ENCODE results near the gene MPRIP.

Gene MPRIP

DNA sequence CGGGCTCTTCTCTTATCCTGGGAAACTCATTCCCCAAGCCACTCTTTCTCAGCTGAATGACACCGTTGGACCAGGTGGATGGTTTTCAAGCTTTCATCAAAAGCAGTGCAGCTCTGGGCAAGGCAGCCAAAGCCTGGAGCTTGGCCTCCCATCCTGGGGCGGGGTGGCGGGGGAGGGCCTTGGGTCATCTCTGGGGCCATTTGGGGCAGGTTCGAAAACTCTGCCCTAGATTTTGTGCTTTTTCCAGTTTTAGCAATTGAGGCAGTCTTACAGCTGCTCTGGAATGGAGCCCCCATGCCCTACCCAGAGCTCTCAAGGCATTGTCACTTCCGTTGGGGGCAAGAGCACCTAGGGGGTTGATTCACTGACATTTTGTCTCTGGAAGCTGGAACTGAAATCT is 9.1 kb downstream of the MPRIP start:
- no peak for DNase-seq (ENCODE audit: low read depth)

DNA sequence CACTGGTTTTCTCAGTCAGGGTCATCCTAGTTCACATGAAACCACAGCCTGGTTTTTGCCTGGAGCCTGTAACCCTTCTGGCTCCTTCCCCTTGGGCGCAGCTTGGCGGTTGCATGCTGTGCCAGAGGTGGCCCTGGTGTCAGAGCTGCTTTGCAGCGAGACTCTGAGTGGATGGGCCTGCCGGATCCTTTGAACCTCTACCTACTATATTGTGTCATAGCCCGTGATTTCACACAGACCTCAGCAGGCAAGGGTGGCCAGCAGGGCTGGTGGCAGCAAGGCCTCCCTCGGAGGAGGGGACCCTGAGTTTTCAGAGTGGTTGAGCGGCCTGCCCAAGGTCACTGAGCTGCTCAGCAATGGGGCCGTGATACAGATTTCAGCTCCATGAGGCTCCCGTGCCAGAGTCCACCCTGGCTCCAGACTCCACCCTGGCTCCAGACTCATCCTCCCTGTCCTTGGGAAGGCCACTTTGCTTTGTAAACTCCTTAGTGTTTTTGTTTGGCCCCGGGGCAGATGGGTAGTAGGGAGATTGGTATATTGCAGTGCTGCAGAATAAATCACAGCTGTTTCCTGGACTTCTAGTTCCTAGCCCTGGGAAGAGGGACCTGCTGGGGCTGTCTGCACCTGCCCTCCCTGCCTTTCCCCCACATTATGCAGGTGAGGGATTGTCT is 9.7 kb downstream of the MPRIP start:
- DNase-seq (ENCODE audit: low read depth), result no peak

DNA sequence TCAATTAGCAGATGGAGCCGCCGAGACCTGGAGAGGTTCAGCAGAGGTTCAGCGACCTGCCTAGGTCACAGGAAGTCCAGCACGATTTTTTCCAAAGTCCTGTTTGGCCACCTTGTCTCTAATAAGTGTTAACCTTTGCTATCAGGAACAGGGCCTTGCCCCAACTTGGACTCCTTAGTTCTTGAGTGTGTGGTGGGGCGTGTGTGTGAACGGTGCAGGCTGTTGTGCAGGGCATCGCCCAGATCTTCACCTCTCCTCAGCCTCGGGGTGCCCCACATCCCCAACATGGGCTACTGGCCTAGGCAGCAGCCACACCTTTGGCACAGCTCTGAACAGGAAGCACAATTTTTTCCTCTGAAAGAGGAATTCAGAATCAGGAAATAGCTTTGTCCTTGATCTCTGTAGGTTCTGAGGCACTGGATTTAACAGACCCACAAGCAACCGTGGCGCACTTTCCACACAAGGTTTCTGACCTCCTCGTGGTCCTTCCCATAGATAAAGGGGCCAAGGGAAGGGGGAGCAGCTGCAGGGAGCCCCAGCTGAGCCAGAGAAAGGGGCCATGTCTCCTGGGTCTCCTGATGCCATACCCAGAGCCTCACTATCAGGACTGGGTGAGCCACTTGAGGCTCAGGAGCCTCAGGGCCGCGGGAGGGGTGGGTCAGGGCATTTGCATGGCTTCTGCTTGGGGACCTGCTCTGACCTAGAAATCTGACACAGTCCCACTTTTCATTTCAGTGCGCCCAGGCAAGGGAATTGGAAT is 10.4 kb downstream of the MPRIP start:
- no peak for DNase-seq (ENCODE audit: low read depth)

DNA sequence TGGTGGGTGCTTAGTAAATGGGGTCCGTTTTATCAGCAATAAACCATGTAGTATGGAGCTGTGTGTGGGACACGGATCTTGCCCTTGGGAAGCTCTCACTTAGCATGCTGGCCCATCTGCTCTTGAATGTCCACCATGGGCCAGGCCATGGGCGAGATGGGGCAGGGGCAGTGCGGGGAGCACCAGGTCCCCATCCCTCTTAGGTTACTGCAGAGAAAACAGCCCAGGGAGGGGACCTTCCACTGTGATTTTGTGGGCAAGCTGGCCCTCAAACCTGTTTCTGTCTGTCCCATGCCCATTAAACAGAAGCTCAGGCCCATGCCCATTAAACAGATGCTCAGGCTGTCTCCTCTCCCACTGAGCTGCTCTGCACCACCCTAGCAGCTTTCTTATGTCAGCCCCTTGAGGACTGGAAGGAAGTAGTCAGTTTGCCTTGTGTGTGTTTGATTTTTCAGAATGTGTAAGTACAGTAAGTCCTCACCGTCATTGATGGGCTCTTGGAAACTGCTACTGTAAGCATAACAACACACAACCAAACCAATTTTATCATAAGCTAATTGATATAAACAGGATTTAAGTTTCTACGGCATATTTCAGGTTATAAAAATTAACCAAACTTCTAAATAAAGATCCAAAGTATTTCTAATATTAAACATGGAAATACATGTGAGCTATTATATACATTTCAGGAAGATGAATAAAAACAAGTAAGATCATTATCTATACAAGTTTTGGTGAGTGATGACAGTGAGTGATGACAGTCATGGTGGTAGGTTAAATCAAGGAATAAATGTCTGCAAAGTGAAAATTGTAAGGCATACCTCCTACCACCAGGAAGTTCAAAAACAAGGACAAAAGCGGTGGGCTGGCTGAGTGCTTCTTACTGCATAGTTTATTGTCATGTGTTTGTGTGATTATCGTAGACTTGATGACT is 11.5 kb downstream of the MPRIP start:
- DNase-seq (ENCODE audit: low read depth), result no peak

DNA sequence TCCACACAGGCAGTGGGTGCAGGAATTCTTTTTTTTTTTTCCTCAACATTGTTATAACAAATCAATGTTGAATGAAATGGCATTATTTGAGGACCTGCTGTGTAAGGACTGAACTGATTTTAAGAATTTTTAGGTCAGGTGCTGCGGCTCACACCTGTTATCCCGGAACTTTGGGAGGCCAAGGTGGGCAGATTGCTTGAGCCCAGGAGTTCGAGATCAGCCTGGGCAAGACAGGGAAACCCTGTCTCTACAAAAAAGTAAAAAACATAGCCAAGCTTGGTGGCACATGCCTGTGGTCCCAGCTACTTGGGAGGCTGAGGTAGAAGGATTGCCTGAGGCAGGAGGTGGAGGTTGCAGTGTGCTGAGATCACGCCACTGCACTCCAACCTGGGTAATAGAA is 12.4 kb downstream of the MPRIP start:
- no peak for DNase-seq (ENCODE audit: low read depth)

DNA sequence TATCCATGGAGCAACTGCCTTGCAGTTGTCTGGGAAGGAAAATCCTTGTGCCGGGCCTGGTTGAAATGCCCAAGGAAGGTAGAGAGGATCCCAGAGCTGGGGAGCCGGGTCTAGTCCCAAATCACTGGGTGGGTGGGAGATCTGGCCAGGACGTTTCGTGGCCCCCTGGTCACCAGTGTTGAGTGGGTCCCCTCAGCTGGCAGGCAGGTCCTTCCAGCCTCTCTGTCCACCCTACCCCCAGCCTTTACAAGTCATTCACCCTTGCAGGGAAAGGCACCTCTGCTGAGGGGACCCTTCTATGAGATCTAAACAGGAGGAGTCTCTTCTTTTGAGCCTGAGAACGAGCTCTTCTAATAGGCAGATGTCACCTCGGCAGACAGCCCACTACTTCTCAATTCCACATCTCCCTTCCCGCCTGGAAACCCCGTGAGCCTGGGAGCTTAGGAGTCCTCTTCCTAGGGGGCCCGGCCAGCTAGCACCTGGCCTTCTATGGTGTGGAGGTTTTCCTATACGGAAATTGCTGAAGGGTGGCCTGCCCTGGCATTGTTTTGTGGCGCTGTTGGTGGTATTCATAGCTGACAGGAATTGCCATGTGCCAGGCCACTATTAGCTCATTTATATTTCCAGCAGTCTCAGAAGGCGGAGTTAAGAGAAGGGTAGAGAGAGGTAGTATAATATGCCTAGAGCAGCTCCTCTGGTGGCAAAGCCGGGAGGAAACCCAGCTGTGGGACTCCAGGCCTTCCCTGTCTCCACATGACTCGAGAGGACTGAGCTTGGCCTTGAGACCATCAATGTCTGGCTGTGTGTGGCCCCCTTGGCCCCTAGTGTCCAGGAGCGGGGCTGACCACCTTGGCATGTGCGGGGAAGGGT is 13.3 kb downstream of the MPRIP start:
- no peak for DNase-seq (ENCODE audit: low read depth)

DNA sequence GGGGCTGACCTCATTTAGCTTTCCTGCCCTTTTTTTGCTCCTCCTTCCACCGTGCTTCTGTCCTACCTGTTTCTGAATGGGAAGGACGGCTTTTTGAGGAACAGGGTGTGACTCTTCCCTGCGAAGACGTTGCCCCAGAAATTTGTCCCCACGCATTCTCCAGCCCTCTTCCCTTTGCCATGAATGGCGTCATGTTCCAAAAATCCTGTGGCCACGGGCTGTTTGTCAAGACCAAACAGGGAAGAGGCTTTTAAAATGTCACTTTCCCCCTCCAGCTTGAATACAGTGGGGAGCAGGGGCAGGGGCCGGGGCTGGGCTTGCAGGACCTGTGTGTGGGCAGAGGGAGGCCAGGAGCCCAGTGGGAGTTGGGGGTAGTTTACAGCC is 13.9 kb downstream of the MPRIP start:
- no peak for DNase-seq (ENCODE audit: low read depth)

DNA sequence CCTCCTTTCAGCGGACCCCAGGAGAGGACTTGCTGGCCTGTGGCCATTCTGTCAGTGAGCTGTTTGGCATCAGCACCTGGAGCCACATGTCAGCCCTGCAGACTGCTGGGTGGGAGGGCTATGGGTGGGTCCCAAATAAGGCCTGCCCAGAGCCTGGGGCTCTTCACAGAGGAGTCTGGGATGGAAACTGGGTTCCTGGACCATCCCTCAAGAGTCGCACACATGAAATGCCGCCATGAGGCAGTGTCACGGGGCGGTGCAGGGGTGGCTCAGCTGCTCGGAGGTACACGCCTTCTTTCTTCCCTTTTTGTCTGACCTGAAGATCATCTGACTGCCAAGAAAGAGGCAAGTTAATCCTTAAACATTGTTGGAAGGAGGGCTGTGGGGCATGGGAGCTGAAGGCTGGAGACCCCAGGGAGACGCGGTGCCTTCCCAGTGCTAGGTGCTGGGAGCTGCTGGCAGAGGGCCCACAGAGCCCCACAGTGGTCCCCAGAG is 14.8 kb downstream of the MPRIP start:
- no peak for DNase-seq (ENCODE audit: low read depth)

DNA sequence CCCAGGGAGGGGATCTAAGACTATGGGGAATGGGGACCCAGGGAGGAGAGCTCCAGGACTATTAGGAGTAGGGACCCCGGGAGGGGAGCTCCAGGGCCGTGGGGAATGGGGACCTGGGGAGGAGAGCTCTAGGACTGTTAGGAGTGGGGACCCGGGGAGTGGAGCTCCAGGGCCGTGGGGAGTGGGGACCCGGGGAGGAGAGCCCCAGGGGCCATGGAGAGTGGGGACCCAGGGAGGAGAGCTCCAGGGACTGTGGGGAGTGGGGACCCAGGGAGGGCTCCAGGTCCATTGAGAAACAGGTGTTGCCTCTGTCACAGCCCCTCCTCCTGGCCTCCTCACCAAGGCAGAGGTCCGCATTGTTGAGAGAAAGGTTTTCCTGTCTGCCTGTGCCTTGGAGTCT is 16.0 kb downstream of the MPRIP start:
- no peak for DNase-seq (ENCODE audit: low read depth)

DNA sequence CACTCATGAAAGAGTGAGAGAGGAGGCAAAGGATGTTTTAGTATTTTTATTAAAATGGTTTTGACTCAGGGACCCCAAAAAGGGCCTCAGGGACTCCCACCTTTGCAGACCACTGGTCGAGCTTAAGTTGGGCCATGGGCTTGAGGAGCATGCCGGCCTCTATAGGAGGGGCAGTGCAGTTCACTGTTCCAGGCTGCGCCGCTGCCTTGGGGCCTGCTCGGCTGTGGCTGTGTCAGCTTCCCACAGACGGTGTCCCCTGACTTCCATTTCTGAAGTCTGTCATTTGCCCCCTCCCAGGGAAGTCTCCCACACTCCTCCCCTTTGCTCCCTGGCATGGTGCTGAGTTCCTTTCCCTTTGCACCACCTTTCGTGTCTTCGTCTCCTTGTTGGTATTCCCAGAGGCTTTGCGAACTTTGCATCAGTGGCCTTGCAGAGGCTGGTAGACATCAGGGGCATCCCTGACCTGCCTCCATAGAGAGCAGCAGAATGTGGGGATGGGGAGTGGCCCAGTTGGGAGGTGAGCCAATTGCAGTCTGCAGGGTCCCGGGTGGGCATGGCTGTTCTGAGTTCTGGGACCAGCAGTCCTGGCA is 17.1 kb downstream of the MPRIP start:
- no peak for DNase-seq (ENCODE audit: low read depth)

DNA sequence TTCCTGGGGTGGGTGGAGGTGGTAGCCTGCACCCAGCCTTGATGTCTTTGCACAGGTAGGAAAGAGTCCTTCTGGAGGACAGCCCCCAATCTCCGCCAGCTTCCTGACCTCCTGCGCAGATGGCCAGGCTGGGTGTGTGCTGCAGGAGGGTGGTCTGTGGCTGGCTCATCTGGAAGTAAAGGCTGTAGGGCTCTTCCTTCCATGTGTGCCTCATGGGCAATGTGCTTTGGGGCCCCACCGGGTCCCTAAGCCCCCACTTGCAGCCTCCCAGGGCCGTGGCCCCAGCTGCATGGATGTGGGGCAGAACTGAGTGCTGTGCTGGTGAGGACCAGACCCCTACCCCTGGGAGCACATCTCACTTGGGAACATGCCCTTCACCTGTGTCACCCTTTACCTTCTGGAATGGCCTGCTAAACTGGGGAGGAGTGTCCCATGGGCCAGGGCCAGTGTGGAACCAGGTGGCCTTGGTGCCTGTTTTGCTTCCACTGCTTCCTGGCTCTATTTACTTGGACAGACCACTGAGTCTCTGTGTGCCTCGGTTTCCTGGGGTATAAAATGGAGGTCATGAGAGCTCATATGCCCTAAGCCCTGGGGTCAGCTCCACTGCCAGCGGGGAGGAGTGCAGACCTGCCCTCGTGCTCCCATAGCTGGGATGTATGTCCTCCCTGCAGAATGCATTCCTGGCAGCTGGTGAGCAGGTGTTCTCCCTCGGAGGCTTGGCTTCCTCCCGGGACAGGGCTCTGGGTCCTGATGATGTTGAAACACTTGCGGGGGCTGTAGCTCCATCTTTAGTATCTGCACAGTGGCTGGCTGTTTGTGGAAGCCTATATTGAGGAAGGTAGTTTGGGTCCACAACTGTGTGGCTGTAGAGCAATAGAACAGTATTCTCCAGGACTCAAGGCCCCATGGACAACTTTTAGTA is 18.0 kb downstream of the MPRIP start:
- DNase-seq (ENCODE audit: low read depth), result no peak

DNA sequence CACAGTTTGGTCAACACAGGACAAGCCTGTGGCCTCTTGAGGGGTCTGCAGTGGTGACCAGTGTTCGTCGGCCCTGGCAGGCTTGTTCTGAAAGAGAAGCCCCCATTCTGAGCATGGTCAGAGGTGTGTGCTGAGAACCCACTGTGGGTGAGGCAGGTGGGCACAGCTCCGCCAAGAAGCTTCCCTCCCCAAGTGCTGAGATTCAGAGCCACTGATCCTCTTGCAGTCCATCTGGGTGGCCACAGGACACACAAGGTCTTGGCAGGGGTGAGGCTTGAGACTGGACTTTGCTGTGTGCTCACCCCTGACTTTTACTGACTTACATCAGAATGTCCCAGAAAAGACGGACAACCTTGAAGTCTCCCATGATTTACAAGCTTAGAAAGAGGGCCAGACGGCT is 18.7 kb downstream of the MPRIP start:
- DNase-seq (ENCODE audit: low read depth), result no peak

DNA sequence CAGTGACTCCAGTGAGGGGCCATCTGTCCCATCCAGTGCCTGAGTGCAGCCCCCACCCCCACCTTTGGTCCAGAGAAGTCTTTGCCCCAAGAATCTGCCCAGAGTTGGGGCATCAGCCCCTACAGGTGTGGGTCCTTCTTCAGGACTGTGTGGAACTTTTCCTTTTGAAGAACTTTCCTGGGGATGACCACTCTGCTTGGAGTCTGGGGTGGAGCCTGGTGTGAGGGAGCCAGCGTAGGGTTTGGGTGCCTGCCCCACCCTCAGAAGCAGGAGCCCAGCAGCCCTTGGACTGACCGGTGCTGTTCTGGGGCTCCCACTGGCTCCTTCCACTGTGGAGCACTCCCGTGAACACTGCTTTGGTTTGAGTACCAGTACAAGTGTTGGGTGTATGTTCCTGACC is 19.3 kb downstream of the MPRIP start:
- no peak for DNase-seq (ENCODE audit: low read depth)

DNA sequence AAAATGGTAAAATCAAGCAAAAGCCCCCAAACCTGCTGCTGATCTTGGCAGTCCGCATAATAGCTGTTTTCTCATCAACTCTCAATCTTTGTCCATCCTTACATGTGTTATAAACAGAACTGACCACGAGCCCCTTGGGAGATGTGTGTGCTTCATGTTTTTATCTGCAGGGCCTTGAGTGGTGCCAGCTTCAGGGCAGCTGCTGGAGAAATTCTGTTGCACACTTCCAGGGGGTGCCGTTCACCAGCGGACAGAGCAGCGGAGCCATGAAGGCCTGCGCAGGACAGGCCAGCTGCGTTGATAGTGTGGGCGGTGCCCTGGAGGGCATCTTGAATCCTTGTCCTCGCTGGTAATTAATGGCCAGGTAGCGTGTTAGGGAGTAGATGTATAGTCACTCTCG is 20.1 kb downstream of the MPRIP start:
- no peak for DNase-seq (ENCODE audit: low read depth)

DNA sequence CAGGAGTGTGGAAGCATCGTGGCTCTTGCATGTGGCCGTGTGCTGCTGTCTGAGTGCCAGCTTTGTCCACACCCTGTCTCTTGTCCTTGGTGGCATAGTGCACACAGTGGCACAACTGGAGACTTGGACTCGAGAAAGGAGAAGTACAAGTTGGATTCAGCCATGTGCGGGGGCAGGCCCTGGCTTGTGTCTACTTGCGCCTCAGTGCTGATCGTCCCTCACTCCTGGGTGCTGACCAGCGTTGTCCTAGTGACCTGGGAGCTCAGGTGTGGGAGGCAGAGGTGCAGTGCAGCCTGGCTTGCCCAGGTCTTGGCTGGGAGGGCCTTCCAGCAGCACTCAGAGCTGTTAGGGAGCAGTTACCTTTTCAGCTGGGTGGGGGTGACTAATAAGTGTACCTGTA is 20.6 kb downstream of the MPRIP start:
- DNase-seq (ENCODE audit: low read depth), result no peak

DNA sequence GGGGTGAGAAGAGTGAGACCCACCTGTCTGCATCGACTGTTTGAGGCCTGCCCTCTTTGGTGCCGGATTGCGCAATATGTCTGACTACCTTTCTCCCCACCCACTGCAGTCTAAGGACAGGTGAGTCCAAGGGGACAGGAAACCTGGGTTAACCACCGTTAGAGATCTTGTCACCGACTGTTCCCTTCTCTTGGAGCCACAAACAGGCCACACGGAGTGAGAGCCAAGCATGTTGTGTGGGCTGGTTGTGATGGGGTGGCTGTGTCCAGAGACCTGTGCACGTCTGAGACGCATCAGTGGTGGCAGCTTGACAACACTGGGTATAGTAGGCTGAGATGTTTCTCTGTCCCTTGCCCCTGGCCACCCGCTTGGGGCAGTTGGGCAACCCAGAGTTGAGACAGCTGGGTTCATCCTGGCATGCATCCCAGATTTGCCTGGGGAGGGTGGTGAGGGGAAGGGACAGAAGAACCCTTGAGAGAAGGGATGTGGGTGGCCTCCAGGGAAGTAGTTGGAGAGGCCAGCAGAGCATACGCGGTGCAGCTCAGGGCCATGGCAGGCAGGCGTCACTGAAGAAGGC is 21.4 kb downstream of the MPRIP start:
- DNase-seq (ENCODE audit: low read depth), result no peak

DNA sequence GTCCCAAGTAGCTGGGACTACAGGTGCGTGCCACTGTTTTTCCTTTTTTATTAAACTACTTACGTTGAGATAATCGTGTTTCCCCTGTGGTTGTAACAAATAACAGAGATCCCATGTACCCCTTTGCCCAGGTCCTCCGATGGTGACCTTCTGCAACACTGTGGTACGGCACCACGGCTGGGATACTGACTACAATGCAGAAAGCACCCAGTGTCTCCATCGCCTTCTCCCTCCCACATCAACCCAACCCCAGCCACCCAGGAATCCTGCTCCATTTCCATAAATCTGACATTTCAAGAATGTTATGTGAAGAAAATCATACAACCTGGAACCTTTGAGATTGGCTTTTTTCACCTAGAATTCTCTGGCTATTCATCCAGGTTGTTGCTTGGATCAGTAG is 22.1 kb downstream of the MPRIP start:
- no peak for DNase-seq (ENCODE audit: low read depth)

DNA sequence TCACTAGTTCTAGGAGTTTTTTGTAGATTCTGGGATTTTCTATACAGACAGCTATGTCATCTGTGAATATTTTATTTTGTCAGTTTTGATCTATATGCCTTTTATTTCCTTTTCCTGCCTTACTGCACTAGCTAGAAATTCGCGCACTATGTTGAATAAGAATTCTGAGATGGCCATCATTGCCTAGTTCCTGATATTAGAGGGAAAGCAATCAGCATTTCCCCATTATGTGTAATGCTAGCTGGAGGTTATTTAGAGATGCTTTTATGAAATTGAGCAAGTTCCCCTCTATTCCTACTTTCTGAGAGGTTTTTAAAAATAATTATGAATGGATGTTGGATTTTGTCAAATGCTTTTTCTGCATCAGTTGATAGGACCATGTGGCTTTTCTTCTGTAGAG is 23.8 kb downstream of the MPRIP start:
- no peak for DNase-seq (ENCODE audit: low read depth)

DNA sequence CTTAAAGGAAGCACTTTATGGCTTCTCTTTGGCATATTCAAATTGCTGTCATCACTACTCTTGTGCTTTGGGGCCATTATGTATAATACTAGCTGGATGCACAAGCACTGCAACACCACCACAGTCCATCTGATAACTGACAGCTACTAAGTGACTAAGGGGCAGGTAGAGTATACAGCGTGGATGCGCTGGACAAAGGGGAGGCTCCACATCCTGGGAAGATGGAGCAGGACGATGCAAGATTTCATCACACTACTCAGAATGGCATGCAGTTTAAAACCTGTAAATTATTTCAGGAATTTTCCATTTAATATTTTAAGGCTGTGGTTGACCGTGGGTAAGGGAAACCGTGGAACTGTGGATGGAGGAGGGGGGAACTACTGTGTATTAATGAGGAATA is 25.0 kb downstream of the MPRIP start:
- no peak for DNase-seq (ENCODE audit: low read depth)

DNA sequence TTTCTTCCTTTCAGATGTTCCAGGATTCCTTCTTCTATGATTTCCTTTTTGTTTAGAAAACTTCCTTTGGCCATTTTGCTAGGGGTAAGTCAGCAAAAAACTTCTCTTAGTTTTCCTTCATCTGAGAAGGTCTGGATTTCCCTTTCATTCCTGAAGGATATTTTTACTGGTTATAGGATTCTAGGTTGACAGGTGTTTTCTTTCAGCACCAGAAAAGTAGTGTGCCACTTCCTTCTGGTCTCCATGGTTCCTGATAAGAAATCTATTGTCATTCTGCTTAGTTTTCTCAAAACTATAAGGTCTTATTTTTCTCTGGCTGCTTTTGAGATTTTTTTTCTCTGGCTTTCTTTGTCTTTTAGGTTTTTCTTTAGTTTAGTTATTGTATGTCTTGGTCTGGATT is 27.6 kb downstream of the MPRIP start:
- no peak for DNase-seq (ENCODE audit: low read depth)
